ENCODE measurements around the gene PCDHGA12.

The PCDHGA12 gene

DNA sequence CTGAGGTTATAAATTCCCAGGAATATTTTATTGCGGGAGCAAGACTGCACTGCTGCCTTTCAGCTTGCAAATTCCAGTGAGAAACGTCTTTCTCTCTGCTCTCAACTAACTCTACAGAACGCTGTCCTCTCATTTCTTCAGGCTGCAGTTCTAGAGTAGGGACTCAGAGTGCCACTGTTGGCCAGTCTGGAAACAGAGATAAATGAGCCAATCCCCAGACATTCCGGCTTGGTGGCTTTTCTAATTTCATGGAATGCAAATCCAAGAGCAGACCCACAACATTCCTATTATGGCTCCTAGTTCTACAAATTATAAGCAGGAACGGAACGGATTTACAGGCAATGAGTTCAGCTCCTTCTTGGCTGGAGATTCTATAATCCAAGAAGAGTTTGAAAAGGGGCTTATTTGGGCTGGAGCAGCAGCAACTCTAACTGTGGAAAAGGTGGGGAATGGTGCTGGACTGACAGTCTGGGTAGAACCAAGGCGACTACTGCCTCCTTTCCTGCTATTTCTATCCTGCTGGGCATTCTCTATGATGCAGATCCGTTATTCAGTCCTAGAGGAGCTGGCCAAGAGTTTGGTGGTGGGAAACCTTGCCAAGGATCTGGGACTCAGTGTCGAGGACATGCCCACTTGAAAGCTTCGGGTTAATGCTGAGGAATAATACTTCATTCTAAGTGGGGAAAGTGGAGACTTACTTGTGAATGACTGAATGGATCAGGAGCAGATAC, 9.3 kb downstream of the PCDHGA12 start:
- DNase-seq (ENCODE audit: low read depth) = peak; percentile 48

DNA sequence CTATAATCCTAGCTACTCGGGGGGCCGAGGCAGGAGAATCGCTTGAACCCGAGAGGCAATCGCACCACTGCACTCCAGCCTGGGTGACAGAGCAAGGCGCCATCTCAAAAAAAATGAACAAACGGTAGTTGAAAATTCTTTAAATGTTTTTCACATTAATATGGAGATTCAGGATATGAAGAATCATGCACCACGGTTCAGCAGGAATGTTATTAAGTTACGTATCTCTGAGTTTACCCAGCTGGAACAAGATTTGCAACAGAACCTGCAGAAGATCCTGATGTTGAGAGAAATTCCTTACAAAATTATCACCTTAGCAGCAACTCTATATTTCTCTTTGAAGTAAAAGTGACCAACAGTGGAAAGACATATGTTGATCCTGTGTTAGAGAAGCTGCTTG, 10.0 kb downstream of the PCDHGA12 start:
- no peak for DNase-seq (ENCODE audit: low read depth)

DNA sequence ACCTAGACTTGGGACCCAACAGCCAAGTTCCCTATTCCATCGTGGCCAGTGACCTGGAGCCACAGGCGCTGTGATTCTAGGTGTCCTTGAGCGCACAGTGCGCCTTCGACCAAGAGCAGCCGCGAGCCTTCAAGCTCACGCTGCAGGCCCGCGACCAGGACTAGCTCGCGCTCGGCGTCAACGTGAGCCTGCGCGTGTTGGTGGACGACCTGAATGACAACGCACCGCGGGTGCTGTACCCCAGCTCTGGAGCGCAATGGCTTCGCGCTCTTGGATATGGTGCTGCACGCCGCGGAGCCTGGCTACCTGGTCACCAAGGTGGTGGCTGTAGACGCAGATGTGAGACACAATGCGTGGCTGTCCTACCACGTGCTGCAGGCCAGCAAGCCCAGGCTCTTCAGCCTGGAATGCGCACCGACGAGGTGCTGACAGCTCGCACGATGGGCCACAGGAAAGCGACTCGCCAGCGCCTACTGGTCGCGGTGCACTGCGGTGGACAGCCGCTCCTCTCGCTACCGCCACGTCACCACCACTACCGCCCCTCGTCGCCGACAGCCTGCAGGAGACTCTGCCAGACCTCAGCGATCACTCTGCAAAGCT, 11.4 kb downstream of the PCDHGA12 start:
- no peak for DNase-seq (ENCODE audit: low read depth)

DNA sequence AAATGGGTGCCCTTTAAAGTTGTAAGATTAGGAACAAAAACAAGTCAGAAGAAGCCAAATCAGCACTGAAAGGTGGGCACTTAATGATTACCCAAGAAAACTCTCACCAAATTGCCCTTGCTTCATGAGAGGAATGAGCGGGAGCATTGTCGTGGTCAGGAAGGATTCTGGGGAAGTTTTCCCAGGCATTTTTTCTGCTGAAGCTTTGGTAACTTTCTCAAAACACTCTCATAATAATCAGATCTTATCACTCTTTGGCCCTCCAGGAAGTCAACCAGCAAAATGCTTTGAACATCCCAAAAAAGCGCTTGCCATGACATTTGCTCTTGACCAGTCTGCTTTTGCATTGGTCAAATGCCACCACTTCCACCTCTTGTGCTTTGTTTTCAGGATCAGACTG, 35.0 kb downstream of the PCDHGA12 start:
- DNase-seq (ENCODE audit: low read depth) = peak; percentile 90

DNA sequence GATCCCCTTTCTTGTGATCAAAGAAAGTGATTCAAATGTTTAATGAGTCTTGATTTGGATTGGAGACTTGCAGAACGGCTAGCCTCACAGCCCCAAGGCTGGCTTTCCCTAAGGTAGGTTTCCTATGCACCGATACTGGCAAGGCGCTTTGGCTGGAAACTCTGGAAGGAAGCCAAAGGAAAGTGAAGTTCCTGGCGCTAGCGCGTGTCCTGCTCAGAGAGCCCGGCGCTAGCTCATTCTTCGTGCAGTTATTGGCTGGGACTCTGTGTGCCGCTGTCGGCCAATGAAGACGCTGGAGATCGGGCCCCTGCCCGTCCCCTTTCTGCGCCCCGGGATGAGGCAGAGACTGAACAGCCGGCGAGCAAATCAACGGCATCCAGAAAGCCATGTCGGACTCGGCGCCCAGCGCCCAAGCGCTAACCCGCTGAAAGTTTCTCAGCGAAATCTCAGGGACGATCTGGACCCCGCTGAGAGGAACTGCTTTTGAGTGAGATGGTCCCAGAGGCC, 45.4 kb downstream of the PCDHGA12 start, which contains the start of gene PCDHGC3:
Gene PCDHGC3, plus strand, starts transcription at position 342 of the 507 bp plus-strand sequence. Its CDS starts 151 bp downstream, at position 493.
- peak; percentile 97 for DNase-seq (ENCODE audit: low read depth)

DNA sequence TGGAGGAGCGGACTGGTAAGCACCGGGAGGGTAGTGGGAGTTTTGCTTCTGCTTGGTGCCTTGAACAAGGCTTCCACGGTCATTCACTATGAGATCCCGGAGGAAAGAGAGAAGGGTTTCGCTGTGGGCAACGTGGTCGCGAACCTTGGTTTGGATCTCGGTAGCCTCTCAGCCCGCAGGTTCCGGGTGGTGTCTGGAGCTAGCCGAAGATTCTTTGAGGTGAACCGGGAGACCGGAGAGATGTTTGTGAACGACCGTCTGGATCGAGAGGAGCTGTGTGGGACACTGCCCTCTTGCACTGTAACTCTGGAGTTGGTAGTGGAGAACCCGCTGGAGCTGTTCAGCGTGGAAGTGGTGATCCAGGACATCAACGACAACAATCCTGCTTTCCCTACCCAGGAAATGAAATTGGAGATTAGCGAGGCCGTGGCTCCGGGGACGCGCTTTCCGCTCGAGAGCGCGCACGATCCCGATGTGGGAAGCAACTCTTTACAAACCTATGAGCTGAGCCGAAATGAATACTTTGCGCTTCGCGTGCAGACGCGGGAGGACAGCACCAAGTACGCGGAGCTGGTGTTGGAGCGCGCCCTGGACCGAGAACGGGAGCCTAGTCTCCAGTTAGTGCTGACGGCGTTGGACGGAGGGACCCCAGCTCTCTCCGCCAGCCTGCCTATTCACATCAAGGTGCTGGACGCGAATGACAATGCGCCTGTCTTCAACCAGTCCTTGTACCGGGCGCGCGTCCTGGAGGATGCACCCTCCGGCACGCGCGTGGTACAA, 46.0 kb downstream of the PCDHGA12 start:
- DNase-seq (ENCODE audit: low read depth) = peak; percentile 86

DNA sequence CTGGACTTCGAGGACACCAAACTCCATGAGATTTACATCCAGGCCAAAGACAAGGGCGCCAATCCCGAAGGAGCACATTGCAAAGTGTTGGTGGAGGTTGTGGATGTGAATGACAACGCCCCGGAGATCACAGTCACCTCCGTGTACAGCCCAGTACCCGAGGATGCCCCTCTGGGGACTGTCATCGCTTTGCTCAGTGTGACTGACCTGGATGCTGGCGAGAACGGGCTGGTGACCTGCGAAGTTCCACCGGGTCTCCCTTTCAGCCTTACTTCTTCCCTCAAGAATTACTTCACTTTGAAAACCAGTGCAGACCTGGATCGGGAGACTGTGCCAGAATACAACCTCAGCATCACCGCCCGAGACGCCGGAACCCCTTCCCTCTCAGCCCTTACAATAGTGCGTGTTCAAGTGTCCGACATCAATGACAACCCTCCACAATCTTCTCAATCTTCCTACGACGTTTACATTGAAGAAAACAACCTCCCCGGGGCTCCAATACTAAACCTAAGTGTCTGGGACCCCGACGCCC, 46.8 kb downstream of the PCDHGA12 start:
- DNase-seq (ENCODE audit: low read depth) = no peak

DNA sequence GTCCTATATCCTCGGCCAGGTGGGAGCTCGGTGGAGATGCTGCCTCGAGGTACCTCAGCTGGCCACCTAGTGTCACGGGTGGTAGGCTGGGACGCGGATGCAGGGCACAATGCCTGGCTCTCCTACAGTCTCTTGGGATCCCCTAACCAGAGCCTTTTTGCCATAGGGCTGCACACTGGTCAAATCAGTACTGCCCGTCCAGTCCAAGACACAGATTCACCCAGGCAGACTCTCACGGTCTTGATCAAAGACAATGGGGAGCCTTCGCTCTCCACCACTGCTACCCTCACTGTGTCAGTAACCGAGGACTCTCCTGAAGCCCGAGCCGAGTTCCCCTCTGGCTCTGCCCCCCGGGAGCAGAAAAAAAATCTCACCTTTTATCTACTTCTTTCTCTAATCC, 47.5 kb downstream of the PCDHGA12 start:
- peak; percentile 28 for DNase-seq (ENCODE audit: low read depth)

DNA sequence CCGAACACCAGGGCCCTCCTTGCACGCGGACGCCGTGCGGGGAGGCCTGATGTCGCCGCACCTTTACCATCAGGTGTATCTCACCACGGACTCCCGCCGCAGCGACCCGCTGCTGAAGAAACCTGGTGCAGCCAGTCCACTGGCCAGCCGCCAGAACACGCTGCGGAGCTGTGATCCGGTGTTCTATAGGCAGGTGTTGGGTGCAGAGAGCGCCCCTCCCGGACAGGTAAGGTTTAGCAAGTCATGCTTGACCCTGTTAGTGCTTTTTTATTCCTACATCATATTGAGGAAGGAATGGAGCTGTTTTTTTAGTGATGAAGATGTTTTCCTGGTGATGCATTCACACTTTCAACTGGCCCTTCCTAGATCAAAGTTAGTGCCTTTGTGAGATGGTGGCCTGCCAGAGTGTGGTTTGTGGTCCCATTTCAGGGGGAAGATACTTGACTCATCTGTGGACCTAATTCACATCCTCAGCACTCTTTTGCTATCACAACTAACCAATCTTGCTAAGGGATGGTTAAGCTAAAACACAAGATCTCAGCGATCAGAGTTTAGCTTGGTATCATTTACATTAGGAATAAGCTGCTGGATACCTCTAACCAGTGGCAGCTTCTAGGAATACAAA, 48.1 kb downstream of the PCDHGA12 start:
- peak; percentile 66 for DNase-seq (ENCODE audit: low read depth)

DNA sequence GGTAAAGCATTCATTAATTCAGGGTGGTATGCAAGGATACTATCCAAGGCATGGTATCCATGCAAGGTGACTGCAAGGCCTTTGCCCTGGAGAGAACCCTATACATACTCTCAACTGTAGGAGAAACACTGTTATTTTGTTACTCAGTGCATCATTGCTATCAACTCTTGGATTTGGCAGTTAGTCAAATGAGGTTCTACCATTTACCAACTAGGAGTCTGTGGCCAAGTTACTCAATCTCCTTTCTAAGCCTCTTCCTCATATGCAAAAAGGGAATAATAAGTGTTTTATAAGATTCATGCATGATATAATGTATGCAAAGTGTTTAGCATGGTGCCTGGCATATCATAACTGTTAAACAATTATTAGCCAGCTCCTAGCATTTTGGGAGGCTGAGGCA, 49.5 kb downstream of the PCDHGA12 start:
- DNase-seq (ENCODE audit: low read depth) = no peak

Data from EH (cell line).